Upper lobe of left lung (tissue), 6 donors: ENCODE results near the gene RPP30. TPM values are rescaled to one million over a fixed set of nuclear protein-coding genes. Genes with fewer than 3 reads are reported as not detected.
A peak's percentile ranks its signal among the peaks of the same experiment; 100 is the strongest.

Source experiments
- ATAC-seq, 2 donors: fragments of 200-7000 bp; cut with Tn5 transposase; one replicate each; pipeline ENCODE4 v1.9.1; 2022; ENCODE audit warnings: mild to moderate bottlenecking in 2 of 2, moderate library complexity in 2 of 2; ENCODE audit not compliant: low FRiP score in 2 of 2
- DNase-seq, 2 donors: peaks; one replicate each; pipeline ENCODE4 v3.0.0-alpha.2; 2019 to 2020
- H3K27ac ChIP-seq, 4 donors: fragments of 200-600 bp; sonication (generic); one replicate each; pipeline ENCODE4 v1.5.1; 2016 to 2019
- H3K27me3 ChIP-seq, 4 donors: fragments of 200-600 bp; sonication (generic); one replicate each; pipeline ENCODE4 v1.5.1; 2017 to 2019
- H3K36me3 ChIP-seq, 4 donors: fragments of 200-600 bp; sonication (generic); one replicate each; pipeline ENCODE4 v1.5.1; 2016 to 2019
- H3K4me1 ChIP-seq, 4 donors: fragments of 200-600 bp; sonication (generic); one replicate each; pipeline ENCODE4 v1.5.1; 2018 to 2019
- H3K4me3 ChIP-seq, 4 donors: fragments of 200-600 bp; sonication (generic); one replicate each; pipeline ENCODE4 v1.5.1; 2017 to 2019; ENCODE audit warnings: mild to moderate bottlenecking in 2 of 4, moderate library complexity in 1 of 4
- H3K9me3 ChIP-seq, 4 donors: fragments of 200-600 bp; sonication (generic); one replicate each; pipeline ENCODE4 v1.5.1; 2018 to 2019
- EP300 ChIP-seq, 4 donors: sonication (generic); formaldehyde crosslinking; IDR thresholded peaks; one replicate each; pipeline ENCODE4 v1.5.1; 2017; ENCODE audit warnings: antibody characterized with exemption in 4 of 4, control low read depth in 2 of 4
- POLR2A ChIP-seq, 4 donors: fragments of 450-650 bp; IDR thresholded peaks; one replicate each; pipeline ENCODE4 v1.5.1; 2016 to 2017; ENCODE audit warnings: antibody characterized with exemption in 4 of 4, mild to moderate bottlenecking in 2 of 4
- POLR2AphosphoS5 ChIP-seq, 2 donors: sonication (generic); formaldehyde crosslinking; IDR thresholded peaks; one replicate each; pipeline ENCODE4 v1.5.1; 2017; ENCODE audit warnings: antibody characterized with exemption in 2 of 2
- WGBS, 2 donors: methylation state at CpG; one replicate each; pipeline ENCODE4 v1.1.5; 2017 to 2018; 5-methylcytosine and 5-hydroxymethylcytosine counted together
- total RNA-seq, 6 donors: library from RNA; depleted of rRNA in 4 of 6; stranded (reverse); fragments of >200 nt in 4 of 6; gene quantifications; one replicate each; pipeline versions ENCODE4 v1.1.0 to v1.2.1, GENCODE V29; 2016 to 2021
- TF ChIP-seq, protein P1 (sequence below), 6 experiments: fragments of 450-650 bp in 4 of 6; fragments of 200-600 bp in 2 of 6; sonication (generic) in 2 of 6; IDR thresholded peaks; one replicate each; pipeline ENCODE4 v1.5.1; 2016 to 2019; ENCODE audit warnings: antibody characterized with exemption in 6 of 6
- donor health status: DM: no; HTN: no; CAD: no; lungs with moderate emphysema.
- donor health status: DM: no; HTN: yes; CAD: no; lungs with severe emphysema.

Gene RPP30
- total RNA-seq, 6 donors from 2014 or later = 9.9 to 28.8 (median 23.2) TPM

DNA sequence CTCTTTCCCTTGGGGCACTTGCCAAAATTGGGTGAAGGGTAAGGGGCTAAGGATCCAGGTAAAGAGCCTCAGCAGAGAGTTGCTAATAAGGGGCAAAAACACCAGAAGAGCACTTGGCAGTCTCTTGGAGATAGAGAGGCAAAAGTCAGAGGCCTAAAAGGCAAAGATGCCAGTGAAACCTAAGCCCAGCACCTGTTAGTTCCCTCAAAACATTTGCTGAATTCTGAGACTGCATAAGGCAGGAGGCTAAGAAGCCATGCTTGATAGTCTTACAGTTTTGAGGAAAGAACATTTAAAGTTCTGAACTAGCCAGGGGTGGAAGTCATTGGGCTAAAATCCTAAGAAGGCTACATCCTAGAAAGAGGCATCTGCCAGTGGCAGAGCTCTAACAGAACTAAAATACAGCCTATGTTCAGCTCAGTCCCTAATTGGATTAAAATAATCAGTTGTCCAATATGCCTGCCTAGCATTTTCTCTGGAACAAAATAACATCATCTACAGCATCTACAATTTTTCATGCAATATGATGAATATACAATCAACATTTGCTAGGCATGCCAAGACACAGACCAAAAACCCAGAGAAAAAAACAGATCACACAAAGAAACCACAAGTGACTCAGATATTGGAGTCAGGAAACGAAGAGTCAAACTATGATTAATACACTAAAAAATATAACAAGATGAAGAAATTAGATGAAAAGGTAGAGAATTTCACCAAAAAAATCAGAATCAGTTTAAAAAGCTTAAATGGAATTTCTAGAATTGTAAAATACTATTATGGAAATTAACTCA lies 21.6 kb upstream of the RPP30 start:
- WGBS, 2 donors = 75 to 86% methylated on average over 1 of the region's 1 CpG
- no peak overlapping the region for H3K4me3 ChIP-seq
- H3K4me1 ChIP-seq = no peaks in the 10 kb centered on the region
- H3K27ac ChIP-seq = no peak overlapping the region
- peaks cover 0 to 1% (median 0%) of the 10 kb centered on the region in 4 donors for H3K27me3 ChIP-seq
- no peak for DNase-seq
- ATAC-seq = no peak
- H3K36me3 ChIP-seq = no peaks in the 10 kb centered on the region
- H3K9me3 ChIP-seq = peaks cover 0 to 6% (median 2%) of the 10 kb centered on the region in 4 donors
- TF ChIP-seq POLR2AphosphoS5 (IDR thresholded peaks at IDR 0.05) (no peak), POLR2A (IDR thresholded peaks at IDR 0.05) (no peak), EP300 (IDR thresholded peaks at IDR 0.05) (no peak)
- TF ChIP-seq, protein P1, sequence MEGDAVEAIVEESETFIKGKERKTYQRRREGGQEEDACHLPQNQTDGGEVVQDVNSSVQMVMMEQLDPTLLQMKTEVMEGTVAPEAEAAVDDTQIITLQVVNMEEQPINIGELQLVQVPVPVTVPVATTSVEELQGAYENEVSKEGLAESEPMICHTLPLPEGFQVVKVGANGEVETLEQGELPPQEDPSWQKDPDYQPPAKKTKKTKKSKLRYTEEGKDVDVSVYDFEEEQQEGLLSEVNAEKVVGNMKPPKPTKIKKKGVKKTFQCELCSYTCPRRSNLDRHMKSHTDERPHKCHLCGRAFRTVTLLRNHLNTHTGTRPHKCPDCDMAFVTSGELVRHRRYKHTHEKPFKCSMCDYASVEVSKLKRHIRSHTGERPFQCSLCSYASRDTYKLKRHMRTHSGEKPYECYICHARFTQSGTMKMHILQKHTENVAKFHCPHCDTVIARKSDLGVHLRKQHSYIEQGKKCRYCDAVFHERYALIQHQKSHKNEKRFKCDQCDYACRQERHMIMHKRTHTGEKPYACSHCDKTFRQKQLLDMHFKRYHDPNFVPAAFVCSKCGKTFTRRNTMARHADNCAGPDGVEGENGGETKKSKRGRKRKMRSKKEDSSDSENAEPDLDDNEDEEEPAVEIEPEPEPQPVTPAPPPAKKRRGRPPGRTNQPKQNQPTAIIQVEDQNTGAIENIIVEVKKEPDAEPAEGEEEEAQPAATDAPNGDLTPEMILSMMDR (IDR thresholded peaks at IDR 0.05) = no peak

DNA sequence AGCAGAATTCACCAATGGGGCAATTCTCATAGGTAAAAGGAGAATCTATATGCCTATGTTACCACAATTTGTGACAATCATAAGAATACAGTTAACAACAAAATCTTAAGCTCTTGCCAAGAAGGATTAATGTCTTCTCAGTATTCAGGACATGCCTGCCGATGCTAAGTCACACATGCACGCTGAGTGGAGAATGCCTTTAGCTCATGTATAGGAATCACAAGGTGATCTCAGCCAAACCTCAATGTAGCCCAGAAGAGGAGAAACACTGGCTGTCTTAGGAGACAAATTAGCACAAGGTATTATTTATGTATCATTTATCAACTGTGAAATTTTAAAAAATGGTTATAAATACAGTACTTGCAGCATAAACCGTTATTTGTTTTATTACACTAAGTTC lies 16.6 kb upstream of the RPP30 start:
- H3K4me3 ChIP-seq = no peak overlapping the region
- ATAC-seq (no peak), DNase-seq (no peak)
- H3K27me3 ChIP-seq = peaks cover 0 to 16% (median 3%) of the 10 kb centered on the region in 4 donors
- H3K9me3 ChIP-seq = peaks cover 0 to 4% (median under 1%) of the 10 kb centered on the region in 4 donors
- TF ChIP-seq EP300 (IDR thresholded peaks at IDR 0.05) (no peak), POLR2A (IDR thresholded peaks at IDR 0.05) (no peak), POLR2AphosphoS5 (IDR thresholded peaks at IDR 0.05) (no peak)
- TF ChIP-seq, protein P1 (IDR thresholded peaks at IDR 0.05) = no peak
- peaks cover 5 to 17% (median 8%) of the 10 kb centered on the region in 4 donors for H3K4me1 ChIP-seq
- no peak overlapping the region for H3K27ac ChIP-seq
- 72 to 82% methylated on average over 3 of the region's 3 CpGs for WGBS, 2 donors
- no peaks in the 10 kb centered on the region for H3K36me3 ChIP-seq

DNA sequence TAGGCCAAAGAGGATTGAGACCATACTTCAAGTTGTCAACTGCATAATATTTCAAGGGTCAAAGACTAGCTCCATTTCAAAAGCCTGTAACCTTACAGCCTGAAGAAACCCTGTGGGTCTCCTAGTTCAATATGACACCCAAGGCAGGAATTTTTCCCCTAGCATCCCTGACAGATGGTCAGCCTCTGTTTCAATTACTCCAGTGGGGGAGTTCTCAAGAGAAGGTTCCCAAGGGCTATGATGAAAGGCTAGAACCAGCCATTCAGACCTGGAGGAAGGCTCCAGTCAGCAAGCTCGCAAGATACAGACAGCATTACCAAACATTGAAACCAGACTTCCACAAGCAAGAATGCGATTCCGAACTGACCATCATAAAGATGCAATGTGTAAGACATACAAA lies 15.5 kb upstream of the RPP30 start:
- Histone ChIP-seq H3K4me3 (no peak overlapping the region), H3K27ac (no peak overlapping the region)

DNA sequence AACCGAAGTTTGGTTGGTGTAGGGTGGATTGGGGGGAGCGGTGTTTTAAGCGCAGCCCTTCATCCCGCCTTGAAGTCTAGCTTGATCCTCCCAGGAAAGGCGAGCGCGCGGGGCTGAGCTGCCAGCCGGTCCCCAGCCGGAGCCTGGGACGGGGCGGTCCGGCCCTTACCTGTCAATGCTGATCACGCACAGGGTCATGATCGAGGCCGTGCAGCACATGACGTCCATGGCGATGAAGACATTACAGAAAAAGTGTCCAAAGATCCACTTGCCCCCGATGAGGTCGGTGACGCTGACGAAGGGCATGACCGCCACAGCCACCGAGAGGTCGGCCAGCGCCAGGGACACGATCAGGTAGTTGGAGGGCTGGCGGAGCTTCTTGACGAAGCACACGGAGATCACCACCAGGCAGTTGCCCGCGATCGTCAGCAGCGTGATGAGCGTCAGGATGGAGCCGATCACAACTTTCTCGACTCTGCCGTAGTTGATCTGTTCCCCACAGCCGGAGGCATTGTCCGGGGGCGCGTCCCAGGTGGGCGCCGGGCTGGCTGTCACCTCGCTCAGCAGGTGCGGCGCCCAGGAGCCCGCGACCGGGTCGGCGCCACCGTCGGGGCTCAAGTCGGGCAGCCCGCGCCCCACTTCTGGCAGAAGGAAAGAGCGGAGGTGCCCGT lies 14.7 kb upstream of the RPP30 start:
- DNase-seq (peak in 1 of 2 donors; percentile 65), ATAC-seq (no peak)

More for the DNA sequence above, 15.5 kb upstream of the RPP30 start:
- H3K4me1 ChIP-seq = peaks cover 5 to 17% (median 8%) of the 10 kb centered on the region in 4 donors
- DNase-seq = no peak
- H3K36me3 ChIP-seq = no peaks in the 10 kb centered on the region
- 92 to 93% methylated on average over 3 of the region's 3 CpGs for WGBS, 2 donors
- ATAC-seq = no peak
- H3K27me3 ChIP-seq = peaks cover 0 to 16% (median 3%) of the 10 kb centered on the region in 4 donors
- H3K9me3 ChIP-seq = peaks cover 0 to under 1% (median 0%) of the 10 kb centered on the region in 4 donors
- TF ChIP-seq EP300 (IDR thresholded peaks at IDR 0.05) (no peak), POLR2A (IDR thresholded peaks at IDR 0.05) (no peak), POLR2AphosphoS5 (IDR thresholded peaks at IDR 0.05) (no peak)
- TF ChIP-seq, protein P1 (IDR thresholded peaks at IDR 0.05) = no peak

More for the DNA sequence above, 14.7 kb upstream of the RPP30 start:
- no peaks in the 10 kb centered on the region for H3K36me3 ChIP-seq
- peak overlapping the region in 1 of 4 donors; percentile 80 for H3K27ac ChIP-seq
- peak overlapping the region; percentile 57 to 75 (median 70) for H3K4me3 ChIP-seq
- no peaks in the 10 kb centered on the region for H3K9me3 ChIP-seq
- no peak for TF ChIP-seq EP300 (IDR thresholded peaks at IDR 0.05)
- TF ChIP-seq, protein P1 (IDR thresholded peaks at IDR 0.05) = no peak
- TF ChIP-seq POLR2AphosphoS5 (IDR thresholded peaks at IDR 0.05) = no peak
- no peak for TF ChIP-seq POLR2A (IDR thresholded peaks at IDR 0.05)
- 14 to 21% methylated on average over 23 to 36 of the region's 59 CpGs for WGBS, 2 donors
- H3K4me1 ChIP-seq = peaks cover 5 to 17% (median 8%) of the 10 kb centered on the region in 4 donors
- peaks cover 0 to 16% (median 3%) of the 10 kb centered on the region in 4 donors for H3K27me3 ChIP-seq
